Measurements from ENCODE around the gene CHD9.
A peak's percentile ranks its signal among the peaks of the same experiment; 100 is the strongest.
"Not testable (repeated sequence)": the region's sequence is repeated elsewhere in the genome, so short reads cannot be mapped to it uniquely, and the experiment has no call there.

CHD9 gene

DNA sequence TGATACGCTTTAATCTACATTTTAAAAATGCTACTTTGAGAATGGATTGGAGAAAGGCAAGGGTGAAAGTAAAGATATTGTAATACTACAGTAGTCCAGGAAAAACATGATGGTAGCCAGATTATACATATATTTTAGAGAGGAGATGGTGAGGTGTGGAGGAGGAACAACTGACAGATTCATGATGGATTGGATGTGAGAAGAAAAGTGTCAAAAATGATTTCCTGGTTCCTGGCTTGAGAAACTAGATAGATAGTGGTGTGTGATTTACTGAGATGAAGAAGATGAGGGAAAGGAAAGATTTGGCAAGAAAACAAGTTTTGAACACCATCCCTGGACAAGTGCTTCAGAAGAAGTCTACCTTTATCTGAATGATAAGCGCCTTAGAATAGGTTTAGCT is 80.5 kb downstream of the CHD9 start:
- no peak for DNase-seq

- DNase-seq: no peak
Measured at GRCh38 chr16:53142823-53143568, 88.2 kb downstream of the CHD9 start.

GRCh38 chr16:53147500-53148065 is 92.8 kb downstream of the CHD9 start:
- no peak for DNase-seq

DNA sequence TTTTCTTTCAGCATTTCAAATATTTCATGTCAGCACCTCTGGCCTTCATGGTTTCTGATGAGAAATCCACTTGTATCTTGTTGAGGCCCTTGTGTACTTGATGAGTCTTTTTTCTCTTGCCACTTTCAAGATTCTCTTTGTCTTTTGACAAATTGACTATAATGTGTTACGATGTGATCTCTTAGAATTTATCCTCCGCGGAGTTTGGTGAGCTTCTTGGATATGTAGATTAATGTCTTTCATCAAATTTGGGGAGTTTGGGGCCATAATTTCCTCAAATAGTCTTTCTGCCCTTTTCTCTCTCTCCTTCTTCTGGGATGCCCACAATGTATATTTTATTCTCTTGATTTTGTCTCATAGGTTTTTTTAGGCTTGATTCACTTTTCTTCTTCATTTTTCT is 96.0 kb downstream of the CHD9 start:
- no peak for DNase-seq

DNA sequence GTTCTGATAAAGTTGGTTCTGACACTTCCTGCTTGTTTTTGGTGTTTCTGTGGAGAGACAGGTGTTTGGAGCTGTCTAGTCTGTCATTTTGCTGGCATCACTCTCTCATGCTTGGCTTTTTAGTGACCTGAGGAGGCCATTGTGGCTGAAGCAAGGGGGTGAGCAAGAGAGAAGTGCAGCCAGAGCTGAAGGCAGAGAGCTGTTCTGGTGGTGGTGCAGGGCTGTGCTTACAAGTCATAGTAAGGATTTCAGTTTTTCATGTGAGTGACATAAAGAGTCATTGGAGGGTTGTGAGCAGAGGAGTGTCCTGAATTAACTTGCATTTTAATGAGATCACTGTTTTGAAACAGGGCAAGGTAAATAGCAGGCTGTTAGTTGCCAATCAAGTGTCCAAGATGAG is 97.5 kb downstream of the CHD9 start:
- no peak for DNase-seq

- DNase-seq: no peak
Measured at GRCh38 chr16:53153130-53153529, 98.3 kb downstream of the CHD9 start.

GRCh38 chr16:53154513-53154912 is 99.7 kb downstream of the CHD9 start:
- no peak for DNase-seq

- DNase-seq: no peak
Measured at GRCh38 chr16:53156516-53156915, 101.7 kb downstream of the CHD9 start.

DNA sequence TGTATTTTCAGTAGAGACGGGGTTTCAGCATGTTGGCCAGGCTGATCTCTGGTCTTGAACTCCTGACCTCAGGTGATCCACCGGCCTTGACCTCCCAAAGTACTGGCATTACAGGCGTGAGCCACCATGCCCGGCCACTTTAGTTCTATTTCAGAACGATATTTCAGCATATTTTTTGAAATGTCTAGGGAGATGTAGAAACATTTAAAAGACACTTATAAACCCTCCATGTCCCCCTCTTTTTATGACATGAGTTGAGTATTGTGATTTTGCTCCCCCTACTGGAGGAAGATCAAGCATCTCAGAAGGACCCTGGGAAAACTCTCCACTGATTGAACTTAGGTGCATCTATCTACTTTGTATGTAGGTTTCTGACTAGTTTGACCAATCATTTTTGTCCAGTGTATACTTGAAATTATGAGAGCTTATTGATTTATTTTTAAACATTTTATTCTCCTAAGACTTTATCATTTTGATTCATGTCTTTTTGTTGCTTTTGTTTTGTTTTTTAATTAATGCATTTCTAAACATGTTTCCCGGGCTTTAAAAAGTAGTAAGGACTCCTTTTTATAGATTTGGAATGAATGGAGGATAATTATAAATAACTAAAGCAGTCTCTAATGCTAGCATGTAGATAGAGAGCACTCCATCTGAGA is 105.1 kb downstream of the CHD9 start:
- peak; percentile 13 for DNase-seq

- DNase-seq: no peak
Measured at GRCh38 chr16:53166099-53166498, 111.3 kb downstream of the CHD9 start.

DNA sequence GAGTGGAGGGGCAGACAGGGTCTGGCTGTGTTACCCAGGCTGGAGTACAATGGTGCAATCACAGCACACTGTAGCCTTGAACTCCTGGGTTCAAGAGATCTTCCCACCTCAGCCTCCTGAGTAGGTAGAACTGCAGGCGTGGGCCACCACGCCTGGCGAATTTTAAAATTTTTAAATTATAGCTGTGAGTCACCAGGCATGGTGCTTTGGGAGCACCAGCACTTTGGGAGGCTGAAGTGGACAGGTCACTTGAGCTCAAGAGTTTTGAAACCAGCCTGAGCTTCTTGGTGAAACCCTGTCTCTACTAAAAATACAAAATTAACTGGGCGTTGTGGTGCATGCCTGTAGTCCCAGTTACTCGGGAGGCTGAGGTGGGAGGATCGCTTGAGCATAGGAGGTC is 114.0 kb downstream of the CHD9 start:
- DNase-seq: no peak

GRCh38 chr16:53172517-53172916 is 117.7 kb downstream of the CHD9 start:
- DNase-seq: no peak

DNA sequence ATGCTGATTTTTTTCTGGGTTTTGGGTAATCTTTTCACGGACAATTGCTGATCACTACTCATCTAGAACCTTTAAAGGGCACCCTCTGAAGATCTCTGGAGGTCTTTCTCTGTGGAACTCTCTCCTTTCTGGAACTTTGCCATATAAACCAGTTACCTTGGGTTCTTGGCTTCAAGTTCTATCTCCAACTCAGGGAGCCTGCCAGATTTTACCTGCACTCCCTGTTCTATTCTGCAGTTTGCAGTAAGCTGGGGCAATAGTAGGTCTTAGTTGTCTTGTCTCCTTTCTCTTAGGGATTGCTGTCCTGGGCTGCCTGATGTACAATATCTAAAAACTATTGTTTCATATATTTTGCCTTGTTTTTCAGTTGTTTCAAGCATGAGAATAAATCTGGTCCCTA is 120.3 kb downstream of the CHD9 start:
- no peak for DNase-seq

- DNase-seq: no peak
Measured at GRCh38 chr16:53176434-53176833, 121.6 kb downstream of the CHD9 start.

DNA sequence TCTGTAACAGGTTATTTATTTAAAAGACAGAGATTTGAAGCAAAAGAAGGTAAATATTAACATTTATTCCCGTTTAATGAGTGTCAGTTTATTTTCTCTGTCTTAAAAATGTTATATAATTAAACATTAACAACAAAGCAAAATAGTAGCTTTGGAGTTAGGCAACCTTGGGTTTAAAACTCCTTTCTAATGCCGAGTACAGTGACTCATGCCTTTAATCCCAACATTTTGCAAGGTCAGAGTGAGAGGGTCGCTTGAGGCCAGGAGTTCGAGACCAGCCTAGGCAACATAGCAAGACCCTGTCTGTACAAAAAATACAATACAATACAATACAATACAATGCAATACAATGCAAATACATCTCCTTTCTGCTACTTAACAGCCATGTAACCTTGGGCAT is 128.7 kb downstream of the CHD9 start:
- no peak for DNase-seq

- DNase-seq: not testable (repeated sequence)
Measured at GRCh38 chr16:53185741-53186140, 130.9 kb downstream of the CHD9 start.

- DNase-seq: no peak
Measured at GRCh38 chr16:53187775-53188174, 133.0 kb downstream of the CHD9 start.

GRCh38 chr16:53191413-53191812 is 136.6 kb downstream of the CHD9 start:
- no peak for DNase-seq

- no peak for DNase-seq
Measured at GRCh38 chr16:53198933-53199332, 144.1 kb downstream of the CHD9 start.

- DNase-seq: no peak
Measured at GRCh38 chr16:53201900-53202299, 147.1 kb downstream of the CHD9 start.

DNA sequence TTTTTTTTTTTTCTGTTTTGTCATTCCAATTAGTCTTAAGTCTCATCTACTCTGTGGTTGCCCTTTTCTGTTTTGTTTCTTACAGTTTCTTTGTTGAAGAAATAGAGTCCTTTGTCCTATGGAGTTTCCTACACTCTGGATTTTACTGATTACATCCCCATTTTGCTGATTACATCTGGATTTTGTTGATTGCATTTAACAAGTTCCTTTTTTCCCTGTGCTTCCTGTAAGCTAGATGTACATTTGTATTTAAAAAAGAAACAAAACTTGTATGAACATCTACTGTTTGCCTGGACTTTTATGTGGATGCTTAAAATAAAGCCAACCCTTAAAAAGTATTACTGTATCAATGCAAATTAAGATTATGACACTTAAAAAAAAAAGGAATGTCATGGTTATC is 147.6 kb downstream of the CHD9 start:
- DNase-seq: no peak

- DNase-seq: no peak
Measured at GRCh38 chr16:53207810-53208752, 153.3 kb downstream of the CHD9 start.

GRCh38 chr16:53209429-53209828 is 154.6 kb downstream of the CHD9 start:
- no peak for DNase-seq

All from 8988T (cell line).